ENCODE data around the gene CLOCK. TPM values are rescaled to one million over a fixed set of nuclear protein-coding genes. Genes with fewer than 3 reads are reported as not detected.

The CLOCK gene
- total and polyA plus RNA-seq, 9 of the 15 experiments (the other 6 are each of a cell fraction or from before 2014, with no cell fraction given), result 3.7 to 14.4 (median 9.4) TPM

DNA sequence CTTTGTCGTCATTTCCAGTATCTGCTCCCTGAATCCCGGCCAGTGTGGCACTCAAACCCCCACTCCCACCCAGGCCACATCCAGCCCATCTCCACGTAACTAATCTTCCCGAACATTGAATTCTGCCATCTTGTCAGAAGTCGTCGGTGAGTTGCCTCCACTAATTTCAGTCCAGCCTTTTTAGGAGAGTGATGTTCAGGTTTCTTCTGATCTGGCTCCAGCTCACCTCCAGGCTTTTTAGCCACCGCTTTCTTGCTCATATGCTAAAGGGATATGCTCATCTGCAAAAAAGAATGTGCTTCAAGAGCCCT lies 149.6 kb downstream of the CLOCK start:
- Histone ChIP-seq H3K79me2 (ENCODE audit: control insufficient read depth, insufficient read depth, low read length) (peaks cover 69% of the 10 kb centered on the region), H3K4me1 (replicated peaks in 1 of 2; ENCODE audit: control insufficient read depth in 2 of 2, insufficient read depth in 2 of 2, low read length in 2 of 2) (peaks cover 10 to 18% of the 10 kb centered on the region in 2 experiments; a peak in 4 of 5 replicates), H3K9ac (ENCODE audit: insufficient read depth in 1 of 2, low read depth in 2 of 2, low read length in 2 of 2) (peak overlapping the region; percentile 92 to 95), H3K36me3 (ENCODE audit: control insufficient read depth, insufficient read depth, low read length) (peaks cover 44% of the 10 kb centered on the region), H3K9me1 (ENCODE audit: control insufficient read depth, insufficient read depth, low read length) (peaks cover 3% of the 10 kb centered on the region), H3K9me3 (replicated peaks; ENCODE audit: control insufficient read depth, insufficient read depth, low read depth, low read length) (no peaks in the 10 kb centered on the region), H3K4me2 (ENCODE audit: insufficient read depth, low read length) (peak overlapping the region; percentile 93), H2AFZ (ENCODE audit: low read depth, low read length) (no peak overlapping the region), H4K20me1 (replicated peaks; ENCODE audit: control insufficient read depth, insufficient read depth, low read length) (peaks cover 30% of the 10 kb centered on the region), H3K27me3 (ENCODE audit: control insufficient read depth in 2 of 2, insufficient read depth in 2 of 2, low read length in 2 of 2) (no peaks in the 10 kb centered on the region), H3K27ac (ENCODE audit: extremely low read depth, low read depth, low read length) (peak overlapping the region; percentile 90), H3K4me3 (peak overlapping the region; percentile 97)
- TF ChIP-seq POLR2H (tag; IDR thresholded peaks at IDR 0.05; ENCODE audit: low read depth) (0 out of 2 replicates have a peak, but pooled peaks have one; percentile 37), CBX8 (IDR thresholded peaks at IDR 0.05; ENCODE audit: borderline replicate concordance, extremely low read depth, low read depth, low read length, poor library complexity, severe bottlenecking) (no peak)
- in situ Hi-C loops (cut with MboI), result no loop called here
- intact Hi-C loops (cut with micrococcal nuclease), result loop anchor here (1.0 to 5.0 kb wide), 2 partner anchors 11 to 235 kb away; no protein-coding TSS in a partner anchor
- ChIA-PET POLR2A (interaction anchor here (1.4 to 3.4 kb wide), 5 partner anchors 9 to 29 kb away, joined by 4 to 23 read pairs (median 5); no protein-coding TSS in a partner anchor), CTCF (ENCODE audit: low intra/inter-chr PET ratio) (no interaction called here)
- BruUV-seq (replicated peaks), result TSS peak; percentile 42
- DNase-seq (ENCODE audit: extremely low read depth in 1 of 4, low spot score in 3 of 4) (peak in 1 of 4 experiments; percentile 43), ATAC-seq (no peak; the same call in 2 of the 3 replicates), FAIRE-seq (no peak)
- WGBS (ENCODE audit: insufficient coverage, low coverage, missing lambda C conversion rate), result 2% methylated on average over 7 of the region's 7 CpGs

DNA sequence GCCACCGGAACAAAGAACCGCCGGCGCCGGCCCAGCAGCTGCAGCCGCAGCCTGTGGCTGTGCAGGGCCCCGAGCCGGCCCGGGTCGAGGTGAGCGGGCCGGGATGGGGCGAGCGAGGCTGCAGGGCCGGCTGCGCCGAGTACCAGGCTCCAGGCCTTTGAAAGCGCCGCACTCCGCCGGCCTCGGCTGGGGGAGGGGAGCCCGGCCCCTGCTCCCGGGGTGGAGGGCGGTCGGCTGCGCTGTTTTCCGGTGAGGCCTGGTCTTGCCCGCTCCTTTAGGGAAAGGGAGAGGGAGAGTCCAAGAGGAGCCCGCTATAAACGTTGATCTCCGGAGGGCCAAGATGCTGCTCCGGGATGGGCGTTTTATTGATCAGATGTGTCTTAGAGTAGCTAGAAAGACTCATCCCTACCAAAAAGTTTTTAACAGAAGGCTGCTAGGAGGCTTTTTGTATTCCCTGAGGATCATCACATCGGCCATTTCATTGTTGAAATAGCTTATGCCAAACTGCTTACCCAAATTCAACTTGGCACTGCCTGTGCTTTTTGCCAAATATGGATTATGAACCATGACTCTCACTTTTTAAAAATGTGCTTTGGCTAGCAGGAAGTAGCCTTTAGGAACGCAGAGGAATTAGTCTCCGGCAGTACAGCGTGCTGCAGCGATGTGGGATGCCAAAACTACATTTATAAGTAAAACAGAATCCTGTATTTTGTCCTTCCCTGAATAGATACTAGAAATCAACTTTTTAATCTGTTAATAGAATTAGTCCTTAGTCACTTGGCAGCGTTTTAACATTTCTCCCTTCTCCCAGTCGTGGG lies 150.2 kb downstream of the CLOCK start:
- Histone ChIP-seq H3K27me3 (ENCODE audit: control insufficient read depth in 2 of 2, insufficient read depth in 2 of 2, low read length in 2 of 2) (no peaks in the 10 kb centered on the region), H3K27ac (ENCODE audit: extremely low read depth, low read depth, low read length) (peak overlapping the region; percentile 90), H3K9me1 (ENCODE audit: control insufficient read depth, insufficient read depth, low read length) (peaks cover 3% of the 10 kb centered on the region), H4K20me1 (replicated peaks; ENCODE audit: control insufficient read depth, insufficient read depth, low read length) (peaks cover 30% of the 10 kb centered on the region), H3K4me2 (ENCODE audit: insufficient read depth, low read length) (peak overlapping the region; percentile 93), H3K9me3 (replicated peaks; ENCODE audit: control insufficient read depth, insufficient read depth, low read depth, low read length) (no peaks in the 10 kb centered on the region), H3K36me3 (ENCODE audit: control insufficient read depth, insufficient read depth, low read length) (peaks cover 40% of the 10 kb centered on the region), H3K79me2 (ENCODE audit: control insufficient read depth, insufficient read depth, low read length) (peaks cover 65% of the 10 kb centered on the region), H3K4me1 (replicated peaks in 1 of 2; ENCODE audit: control insufficient read depth in 2 of 2, insufficient read depth in 2 of 2, low read length in 2 of 2) (peaks cover 10 to 19% of the 10 kb centered on the region in 2 experiments; a peak in 4 of 5 replicates), H2AFZ (ENCODE audit: low read depth, low read length) (peak overlapping the region; percentile 38; the same call in 1 of the 2 replicates), H3K4me3 (peak overlapping the region; percentile 97), H3K9ac (ENCODE audit: insufficient read depth in 1 of 2, low read depth in 2 of 2, low read length in 2 of 2) (peak overlapping the region; percentile 92 to 95)
- FAIRE-seq (peak; percentile 44), ATAC-seq (peak; percentile 45), DNase-seq (ENCODE audit: extremely low read depth in 1 of 4, low spot score in 3 of 4) (peak; percentile 54 to 60 (median 57))
- WGBS (ENCODE audit: insufficient coverage, low coverage, missing lambda C conversion rate), result 1% methylated on average over 39 of the region's 41 CpGs
- ChIA-PET POLR2A (interaction anchor here (0.6 to 3.4 kb wide), 10 partner anchors 10 to 390 kb away, joined by 3 to 23 read pairs (median 4); partner anchors contain the start of gene SRD5A3), CTCF (ENCODE audit: low intra/inter-chr PET ratio) (no interaction called here)
- intact Hi-C loops (cut with micrococcal nuclease), result loop anchor here (1.0 to 5.0 kb wide), 2 partner anchors 10 to 236 kb away; no protein-coding TSS in a partner anchor
- in situ Hi-C loops (cut with MboI), result no loop called here
- no TSS peak for BruUV-seq (replicated peaks)
- TF ChIP-seq ZEB2 (IDR thresholded peaks at IDR 0.05), result no peak
- TF ChIP-seq, protein P1, sequence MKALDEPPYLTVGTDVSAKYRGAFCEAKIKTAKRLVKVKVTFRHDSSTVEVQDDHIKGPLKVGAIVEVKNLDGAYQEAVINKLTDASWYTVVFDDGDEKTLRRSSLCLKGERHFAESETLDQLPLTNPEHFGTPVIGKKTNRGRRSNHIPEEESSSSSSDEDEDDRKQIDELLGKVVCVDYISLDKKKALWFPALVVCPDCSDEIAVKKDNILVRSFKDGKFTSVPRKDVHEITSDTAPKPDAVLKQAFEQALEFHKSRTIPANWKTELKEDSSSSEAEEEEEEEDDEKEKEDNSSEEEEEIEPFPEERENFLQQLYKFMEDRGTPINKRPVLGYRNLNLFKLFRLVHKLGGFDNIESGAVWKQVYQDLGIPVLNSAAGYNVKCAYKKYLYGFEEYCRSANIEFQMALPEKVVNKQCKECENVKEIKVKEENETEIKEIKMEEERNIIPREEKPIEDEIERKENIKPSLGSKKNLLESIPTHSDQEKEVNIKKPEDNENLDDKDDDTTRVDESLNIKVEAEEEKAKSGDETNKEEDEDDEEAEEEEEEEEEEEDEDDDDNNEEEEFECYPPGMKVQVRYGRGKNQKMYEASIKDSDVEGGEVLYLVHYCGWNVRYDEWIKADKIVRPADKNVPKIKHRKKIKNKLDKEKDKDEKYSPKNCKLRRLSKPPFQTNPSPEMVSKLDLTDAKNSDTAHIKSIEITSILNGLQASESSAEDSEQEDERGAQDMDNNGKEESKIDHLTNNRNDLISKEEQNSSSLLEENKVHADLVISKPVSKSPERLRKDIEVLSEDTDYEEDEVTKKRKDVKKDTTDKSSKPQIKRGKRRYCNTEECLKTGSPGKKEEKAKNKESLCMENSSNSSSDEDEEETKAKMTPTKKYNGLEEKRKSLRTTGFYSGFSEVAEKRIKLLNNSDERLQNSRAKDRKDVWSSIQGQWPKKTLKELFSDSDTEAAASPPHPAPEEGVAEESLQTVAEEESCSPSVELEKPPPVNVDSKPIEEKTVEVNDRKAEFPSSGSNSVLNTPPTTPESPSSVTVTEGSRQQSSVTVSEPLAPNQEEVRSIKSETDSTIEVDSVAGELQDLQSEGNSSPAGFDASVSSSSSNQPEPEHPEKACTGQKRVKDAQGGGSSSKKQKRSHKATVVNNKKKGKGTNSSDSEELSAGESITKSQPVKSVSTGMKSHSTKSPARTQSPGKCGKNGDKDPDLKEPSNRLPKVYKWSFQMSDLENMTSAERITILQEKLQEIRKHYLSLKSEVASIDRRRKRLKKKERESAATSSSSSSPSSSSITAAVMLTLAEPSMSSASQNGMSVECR (CRISPR knock-in tag; IDR thresholded peaks at IDR 0.05), result 0 out of 2 replicates have a peak, but pooled peaks have one; percentile 1
- TF ChIP-seq SOX6 (IDR thresholded peaks at IDR 0.05), result no peak
- no peak for TF ChIP-seq PTRF (tag; IDR thresholded peaks at IDR 0.05)
- no peak for TF ChIP-seq FOXM1 (IDR thresholded peaks at IDR 0.05; ENCODE audit: low read depth)
- no peak for TF ChIP-seq FOXM1 (CRISPR knock-in tag; IDR thresholded peaks at IDR 0.05; ENCODE audit: low read depth)
- TF ChIP-seq MBD2 (IDR thresholded peaks at IDR 0.05; ENCODE audit: borderline replicate concordance, low read depth), result no peak
- peak; percentile 73 for TF ChIP-seq ZFX (CRISPR knock-in tag; IDR thresholded peaks at IDR 0.05)

Data from K562 (cell line).